Spleen (tissue), 7 donors: ENCODE data around the gene JAKMIP1.

Experiments used
- CTCF ChIP-seq, 11 experiments: fragments of 200-600 bp in 7 of 11; fragments of 450-650 bp in 4 of 11; sonication (generic) in 4 of 11; IDR thresholded peaks in 8 of 11; conservative IDR thresholded peaks in 3 of 11; 1 replicate in 7 of 11; 2 replicates in 4 of 11; pipeline versions ENCODE4 v1.4.0 to v1.8.0; 2016 to 2021; ENCODE audit warnings: antibody characterized with exemption in 11 of 11, inconsistent platforms in 4 of 11, mild to moderate bottlenecking in 1 of 11
- POLR2A ChIP-seq, 3 donors: fragments of 450-650 bp; IDR thresholded peaks; one replicate each; pipeline ENCODE4 v1.5.1; 2017; ENCODE audit warnings: antibody characterized with exemption in 3 of 3, mild to moderate bottlenecking in 1 of 3
- POLR2AphosphoS5 ChIP-seq, 3 donors: sonication (generic); formaldehyde crosslinking; IDR thresholded peaks; one replicate each; pipeline ENCODE4 v1.5.1; 2017; ENCODE audit warnings: antibody characterized with exemption in 3 of 3
- donor health status: DM: no; HTN: no; CAD: no; lungs with moderate emphysema.
- donor health status: DM: no; HTN: no; CAD: no.
- donor health status: DM: no; HTN: no; CAD: no.

GRCh38 chr4:6105311-6105911, 94.9 kb downstream of the JAKMIP1 start:
- TF ChIP-seq POLR2AphosphoS5 (IDR thresholded peaks at IDR 0.05) (no peak), CTCF (IDR thresholded peaks at IDR 0.05 in 8 of 11, conservative IDR thresholded peaks at IDR 0.05 in 3 of 11) (no peak), POLR2A (IDR thresholded peaks at IDR 0.05) (no peak)
